Sigmoid colon (tissue), 7 donors: ENCODE data around the gene HYKK. TPM values are rescaled to one million over a fixed set of nuclear protein-coding genes. Genes with fewer than 3 reads are reported as not detected.

ENCODE experiments used
- DNase-seq: peaks from one replicate; pipeline ENCODE4 v3.0.0-alpha.2; 2019
- H3K27ac ChIP-seq, 4 donors: fragments of 200-600 bp; sonication (generic); one replicate each; pipeline ENCODE4 v1.5.1; 2016 to 2019; ENCODE audit warnings: mild to moderate bottlenecking in 1 of 4
- H3K27me3 ChIP-seq, 3 donors: fragments of 200-600 bp; sonication (generic); one replicate each; pipeline ENCODE4 v1.5.1; 2019; ENCODE audit warnings: mild to moderate bottlenecking in 1 of 3
- H3K36me3 ChIP-seq, 4 donors: fragments of 200-600 bp; sonication (generic); one replicate each; pipeline ENCODE4 v1.5.1; 2016 to 2019
- H3K4me1 ChIP-seq, 4 donors: fragments of 200-600 bp; sonication (generic); one replicate each; pipeline ENCODE4 v1.5.1; 2017 to 2019
- H3K4me3 ChIP-seq, 4 donors: fragments of 200-600 bp; sonication (generic); one replicate each; pipeline ENCODE4 v1.5.1; 2017 to 2019; ENCODE audit warnings: mild to moderate bottlenecking in 2 of 4, moderate library complexity in 1 of 4
- H3K9me3 ChIP-seq, 4 donors: fragments of 200-600 bp in 3 of 4; sonication (generic) in 3 of 4; one replicate each; pipeline versions ENCODE4 v1.5.1 to v1.6.1; 2013 to 2019
- CTCF ChIP-seq, 4 experiments: fragments of 450-650 bp in 3 of 4; fragments of 200-600 bp in 1 of 4; IDR thresholded peaks; one replicate each; pipeline ENCODE4 v1.5.1; 2016 to 2019; ENCODE audit warnings: antibody characterized with exemption in 4 of 4, mild to moderate bottlenecking in 3 of 4, moderate library complexity in 2 of 4
- EP300 ChIP-seq, 4 donors: sonication (generic); formaldehyde crosslinking; IDR thresholded peaks; one replicate each; pipeline ENCODE4 v1.6.1; 2017; ENCODE audit warnings: antibody characterized with exemption in 4 of 4
- POLR2A ChIP-seq, 2 donors: fragments of 450-650 bp; IDR thresholded peaks; one replicate each; pipeline ENCODE4 v1.6.1; 2016; ENCODE audit warnings: antibody characterized with exemption in 2 of 2, mild to moderate bottlenecking in 2 of 2, moderate library complexity in 2 of 2
- POLR2AphosphoS5 ChIP-seq, 4 donors: sonication (generic); formaldehyde crosslinking; IDR thresholded peaks; one replicate each; pipeline ENCODE4 v1.6.1; 2017; ENCODE audit warnings: antibody characterized with exemption in 4 of 4
- WGBS, 2 donors: extraction: QIAGEN DNeasy Blood & Tissue Kit; methylation state at CpG; one replicate each; pipeline ENCODE4 v1.1.7; 2013; 5-methylcytosine and 5-hydroxymethylcytosine counted together
- intact Hi-C: fragments of 100-400 bp; cut with DNase I; formaldehyde crosslinking; loops from one replicate; pipeline ENCODE4 v1.15.1; 2023
- polyA plus RNA-seq, 3 donors: library from polyadenylated mRNA; stranded (reverse); fragments of 200-250 nt; gene quantifications; one replicate each; pipeline ENCODE4 v1.2.3, GENCODE V29; 2013
- total RNA-seq, 4 donors: library from RNA; depleted of rRNA; stranded (reverse); fragments of >200 nt; gene quantifications; one replicate each; pipeline ENCODE4 v1.1.0, GENCODE V29; 2016
- donor health status: healthy with polysubstance abuse.
- donor health status: Bipolar disorder and iron deficiency.
- donor health status: healthy.

HYKK gene
- total and polyA plus RNA-seq, 7 donors, result 4.0 to 17.8 (median 9.1) TPM

- intact Hi-C loops, result loop anchor here (2.0 to 10.0 kb wide), 2 partner anchors 25 to 131 kb away; partner anchors contain the start of genes IREB2 and PSMA4
- Histone ChIP-seq H3K4me1 (peaks cover 0 to 18% (median 10%) of the 10 kb centered on the region in 4 donors), H3K9me3 (no peaks in the 10 kb centered on the region), H3K4me3 (peak within 1 kb of the TSS; percentile 42 to 61 (median 54)), H3K27me3 (no peaks in the 10 kb centered on the region), H3K36me3 (no peaks in the 10 kb centered on the region), H3K27ac (peak within 1 kb of the TSS; percentile 62 to 82 (median 80))
- WGBS, 2 donors, result 0 to 1% methylated on average over 75 of the region's 75 CpGs
- no peak for TF ChIP-seq POLR2A (IDR thresholded peaks at IDR 0.05)
- peak in 2 of 4 donors; percentile 46 to 79 for TF ChIP-seq POLR2AphosphoS5 (IDR thresholded peaks at IDR 0.05)
- peak; percentile 97 for DNase-seq
Measured at GRCh38 chr15:78565097-78565950, 57.9 kb downstream of the HYKK start, which contains the start of gene CHRNA5. CHRNA5 (plus strand) TSS chr15:78565520; CDS start chr15:78565720, 200 bp downstream.

DNA sequence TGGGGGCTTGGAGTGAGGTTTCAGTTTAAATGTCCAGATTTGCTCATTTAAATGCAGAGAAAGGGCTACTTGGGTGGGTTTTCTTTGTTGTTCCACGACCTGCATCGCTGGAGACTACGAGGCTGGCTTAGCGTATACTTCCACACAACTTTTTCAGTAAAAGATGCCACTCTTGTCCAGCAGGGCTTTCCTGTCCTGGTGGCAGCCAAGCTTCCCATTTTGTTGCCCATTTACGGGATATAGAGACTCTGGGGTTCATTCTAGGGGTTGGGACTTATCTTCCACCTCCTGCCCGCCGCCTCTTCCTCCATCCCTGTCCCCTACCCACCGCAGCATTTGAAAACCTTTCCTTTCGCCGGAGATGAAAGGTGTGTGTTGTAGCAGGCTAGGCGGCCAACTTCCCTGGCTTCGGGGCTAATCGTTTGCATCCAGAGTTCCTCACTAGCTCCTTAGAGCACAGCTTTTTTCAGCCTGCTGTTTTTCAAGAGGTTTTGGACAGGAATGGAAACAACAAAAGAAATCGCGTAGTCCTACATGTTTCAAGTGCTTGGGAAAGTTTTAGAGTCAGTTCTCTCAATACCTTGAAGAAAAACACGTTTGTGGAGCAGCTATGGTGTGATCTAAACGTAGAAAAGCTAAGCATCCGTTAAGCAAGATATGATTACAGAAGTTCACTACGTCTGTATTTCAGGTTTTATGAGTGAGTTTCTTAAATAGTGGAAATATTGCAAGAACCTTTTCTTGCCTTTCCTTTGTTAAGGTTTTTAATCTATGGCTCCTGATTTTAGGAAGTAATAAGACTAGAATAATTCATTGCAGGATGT lies 58.8 kb downstream of the HYKK start:
- TF ChIP-seq POLR2A (IDR thresholded peaks at IDR 0.05) (no peak), CTCF (IDR thresholded peaks at IDR 0.05) (peak in 1 of 4 experiments; percentile 33)
- Histone ChIP-seq H3K27ac (peak overlapping the region; percentile 62 to 82 (median 80)), H3K36me3 (no peaks in the 10 kb centered on the region), H3K4me1 (peaks cover 0 to 18% (median 10%) of the 10 kb centered on the region in 4 donors), H3K4me3 (peak overlapping the region; percentile 42 to 61 (median 54)), H3K27me3 (no peaks in the 10 kb centered on the region), H3K9me3 (no peaks in the 10 kb centered on the region)
- 1 to 3% methylated on average over 19 of the region's 19 CpGs for WGBS, 2 donors
- intact Hi-C loops, result loop anchor here (2.0 to 10.0 kb wide), 2 partner anchors 25 to 131 kb away; partner anchors contain the start of genes IREB2 and PSMA4
- DNase-seq, result no peak

- intact Hi-C loops, result loop anchor here (10.0 kb wide), 1 partner anchor 133 kb away; the partner anchor contains the start of gene IREB2
- peaks cover 0 to 18% (median 10%) of the 10 kb centered on the region in 4 donors for H3K4me1 ChIP-seq
Measured at GRCh38 chr15:78567531-78567930, 60.2 kb downstream of the HYKK start.

GRCh38 chr15:78570710-78571109 lies 63.3 kb downstream of the HYKK start:
- Histone ChIP-seq H3K4me1 (peaks cover 0 to 10% (median 5%) of the 10 kb centered on the region in 4 donors), H3K4me3 (no peak overlapping the region), H3K27ac (no peak overlapping the region), H3K36me3 (no peaks in the 10 kb centered on the region), H3K27me3 (no peaks in the 10 kb centered on the region), H3K9me3 (no peaks in the 10 kb centered on the region)
- no peak for DNase-seq
- intact Hi-C loops, result no loop called here
- WGBS, 2 donors, result 89 to 90% methylated on average over 2 of the region's 2 CpGs
- no peak for TF ChIP-seq POLR2A (IDR thresholded peaks at IDR 0.05)
- TF ChIP-seq EP300 (IDR thresholded peaks at IDR 0.05), result no peak
- no peak for TF ChIP-seq CTCF (IDR thresholded peaks at IDR 0.05)
- no peak for TF ChIP-seq POLR2AphosphoS5 (IDR thresholded peaks at IDR 0.05)

More at GRCh38 chr15:78567531-78567930, 60.2 kb downstream of the HYKK start:
- H3K27me3 ChIP-seq, result no peaks in the 10 kb centered on the region
- DNase-seq, result no peak
- H3K27ac ChIP-seq, result no peak overlapping the region
- no peak for TF ChIP-seq EP300 (IDR thresholded peaks at IDR 0.05)
- TF ChIP-seq POLR2A (IDR thresholded peaks at IDR 0.05), result no peak
- no peak for TF ChIP-seq POLR2AphosphoS5 (IDR thresholded peaks at IDR 0.05)
- no peak for TF ChIP-seq CTCF (IDR thresholded peaks at IDR 0.05)
- H3K4me3 ChIP-seq, result no peak overlapping the region
- no peaks in the 10 kb centered on the region for H3K9me3 ChIP-seq
- 39 to 63% methylated on average over 4 of the region's 4 CpGs for WGBS, 2 donors
- H3K36me3 ChIP-seq, result no peaks in the 10 kb centered on the region
